A549 (cell line): ENCODE results near the gene RAP1GDS1.

Experiments used
- CEBPB ChIP-seq, 2 experiments: fragments of >200 bp in 1 of 2; sonication (Bioruptor Twin) in 1 of 2; formaldehyde crosslinking in 1 of 2; IDR thresholded peaks; 2 replicates each; pipeline ENCODE4 v1.6.1; 2012 to 2016
- EP300 ChIP-seq, 2 experiments: fragments of >200 bp; sonication (Bioruptor Twin); formaldehyde crosslinking; IDR thresholded peaks; 2 replicates in 1 of 2; 3 replicates in 1 of 2; pipeline ENCODE4 v1.6.1; 2016 to 2017
- HDAC2 ChIP-seq: fragments of 200-600 bp; sonication (generic); IDR thresholded peaks from 2 replicates; pipeline ENCODE4 v1.6.1; 2016
- JUN ChIP-seq, 2 experiments: fragments of >200 bp; sonication (Bioruptor Twin); formaldehyde crosslinking; IDR thresholded peaks; 2 replicates in 1 of 2; 3 replicates in 1 of 2; pipeline ENCODE4 v1.6.1; 2016 to 2017
- MAZ ChIP-seq: fragments of 150-350 bp; IDR thresholded peaks from 2 replicates; pipeline ENCODE4 v1.6.1; 2014; ENCODE audit warnings: antibody characterized with exemption, low read depth, low read length, borderline replicate concordance
- PHF8 ChIP-seq: fragments of 200-600 bp; sonication (generic); IDR thresholded peaks from 2 replicates; pipeline ENCODE4 v1.6.1; 2016; ENCODE audit warnings: low read depth, mild to moderate bottlenecking, antibody characterized with exemption, moderate library complexity, borderline replicate concordance
- POLR2A ChIP-seq: IDR thresholded peaks from 2 replicates; pipeline ENCODE4 v1.6.1; 2012; ENCODE audit warnings: mild to moderate bottlenecking, low read length
- RAD21 ChIP-seq, 2 experiments: fragments of >200 bp in 1 of 2; sonication (Bioruptor Twin) in 1 of 2; formaldehyde crosslinking in 1 of 2; IDR thresholded peaks in 1 of 2; conservative IDR thresholded peaks in 1 of 2; 2 replicates in 1 of 2; 3 replicates in 1 of 2; pipeline ENCODE4 v1.6.1; 2012 to 2018; ENCODE audit warnings: inconsistent platforms in 1 of 2
- RNF2 ChIP-seq: fragments of 200-600 bp; sonication (generic); IDR thresholded peaks from 2 replicates; pipeline ENCODE4 v1.6.1; 2016; ENCODE audit warnings: low read depth, mild to moderate bottlenecking, antibody characterized with exemption, moderate library complexity, borderline replicate concordance
- ZFP36 ChIP-seq: fragments of 450-650 bp; IDR thresholded peaks from 2 replicates; pipeline ENCODE4 v1.6.1; 2014; ENCODE audit warnings: borderline replicate concordance; ENCODE audit not compliant: partially characterized antibody
- ZSCAN20 ChIP-seq: fragments of 250-450 bp; sonication (Bioruptor Pico); IDR thresholded peaks from 2 replicates; pipeline ENCODE4 v1.8.0; 2022; ENCODE audit warnings: mild to moderate bottlenecking, moderate library complexity
- TF ChIP-seq, protein P1 (sequence below): fragments of >200 bp; sonication (Bioruptor Twin); formaldehyde crosslinking; IDR thresholded peaks from 3 replicates; pipeline ENCODE4 v1.5.1; 2016
- TF ChIP-seq, protein P2 (sequence below): fragments of 200-600 bp; sonication (generic); IDR thresholded peaks from 2 replicates; pipeline ENCODE4 v1.6.1; 2016; ENCODE audit warnings: antibody characterized with exemption, mild to moderate bottlenecking, moderate library complexity
- TF ChIP-seq, protein P3 (sequence below): IDR thresholded peaks from 2 replicates; pipeline ENCODE4 v1.6.1; 2012

DNA sequence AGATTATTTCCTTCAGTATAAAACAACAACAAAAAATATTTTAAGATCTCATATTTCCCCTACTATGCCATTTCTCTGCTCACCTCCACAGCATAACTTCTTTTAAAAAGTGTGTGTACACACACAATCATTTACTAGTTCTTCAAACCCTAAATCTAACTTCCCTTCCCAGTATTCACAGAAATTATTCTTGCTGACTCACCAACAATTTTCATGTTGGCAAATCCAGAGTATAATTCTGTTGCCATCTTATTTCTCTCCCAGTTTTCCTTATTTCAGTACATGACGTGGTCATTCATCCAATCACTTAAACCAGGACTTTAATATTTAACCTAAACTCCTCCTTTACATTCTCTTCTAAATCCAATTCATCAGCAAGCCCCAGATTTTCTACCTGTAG lies 11.4 kb upstream of the RAP1GDS1 start:
- TF ChIP-seq ZFP36 (no peak), RAD21 (conservative IDR thresholded peaks at IDR 0.05 in 1 of 2, IDR thresholded peaks at IDR 0.05 in 1 of 2) (no peak), CEBPB (IDR thresholded peaks at IDR 0.05) (no peak), POLR2A (no peak), MAZ (no peak), JUN (IDR thresholded peaks at IDR 0.05) (no peak), HDAC2 (no peak), PHF8 (no peak), EP300 (IDR thresholded peaks at IDR 0.05) (no peak), RNF2 (no peak), ZSCAN20 (no peak)
- TF ChIP-seq, protein P1, sequence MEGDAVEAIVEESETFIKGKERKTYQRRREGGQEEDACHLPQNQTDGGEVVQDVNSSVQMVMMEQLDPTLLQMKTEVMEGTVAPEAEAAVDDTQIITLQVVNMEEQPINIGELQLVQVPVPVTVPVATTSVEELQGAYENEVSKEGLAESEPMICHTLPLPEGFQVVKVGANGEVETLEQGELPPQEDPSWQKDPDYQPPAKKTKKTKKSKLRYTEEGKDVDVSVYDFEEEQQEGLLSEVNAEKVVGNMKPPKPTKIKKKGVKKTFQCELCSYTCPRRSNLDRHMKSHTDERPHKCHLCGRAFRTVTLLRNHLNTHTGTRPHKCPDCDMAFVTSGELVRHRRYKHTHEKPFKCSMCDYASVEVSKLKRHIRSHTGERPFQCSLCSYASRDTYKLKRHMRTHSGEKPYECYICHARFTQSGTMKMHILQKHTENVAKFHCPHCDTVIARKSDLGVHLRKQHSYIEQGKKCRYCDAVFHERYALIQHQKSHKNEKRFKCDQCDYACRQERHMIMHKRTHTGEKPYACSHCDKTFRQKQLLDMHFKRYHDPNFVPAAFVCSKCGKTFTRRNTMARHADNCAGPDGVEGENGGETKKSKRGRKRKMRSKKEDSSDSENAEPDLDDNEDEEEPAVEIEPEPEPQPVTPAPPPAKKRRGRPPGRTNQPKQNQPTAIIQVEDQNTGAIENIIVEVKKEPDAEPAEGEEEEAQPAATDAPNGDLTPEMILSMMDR: no peak
- TF ChIP-seq, protein P2, sequence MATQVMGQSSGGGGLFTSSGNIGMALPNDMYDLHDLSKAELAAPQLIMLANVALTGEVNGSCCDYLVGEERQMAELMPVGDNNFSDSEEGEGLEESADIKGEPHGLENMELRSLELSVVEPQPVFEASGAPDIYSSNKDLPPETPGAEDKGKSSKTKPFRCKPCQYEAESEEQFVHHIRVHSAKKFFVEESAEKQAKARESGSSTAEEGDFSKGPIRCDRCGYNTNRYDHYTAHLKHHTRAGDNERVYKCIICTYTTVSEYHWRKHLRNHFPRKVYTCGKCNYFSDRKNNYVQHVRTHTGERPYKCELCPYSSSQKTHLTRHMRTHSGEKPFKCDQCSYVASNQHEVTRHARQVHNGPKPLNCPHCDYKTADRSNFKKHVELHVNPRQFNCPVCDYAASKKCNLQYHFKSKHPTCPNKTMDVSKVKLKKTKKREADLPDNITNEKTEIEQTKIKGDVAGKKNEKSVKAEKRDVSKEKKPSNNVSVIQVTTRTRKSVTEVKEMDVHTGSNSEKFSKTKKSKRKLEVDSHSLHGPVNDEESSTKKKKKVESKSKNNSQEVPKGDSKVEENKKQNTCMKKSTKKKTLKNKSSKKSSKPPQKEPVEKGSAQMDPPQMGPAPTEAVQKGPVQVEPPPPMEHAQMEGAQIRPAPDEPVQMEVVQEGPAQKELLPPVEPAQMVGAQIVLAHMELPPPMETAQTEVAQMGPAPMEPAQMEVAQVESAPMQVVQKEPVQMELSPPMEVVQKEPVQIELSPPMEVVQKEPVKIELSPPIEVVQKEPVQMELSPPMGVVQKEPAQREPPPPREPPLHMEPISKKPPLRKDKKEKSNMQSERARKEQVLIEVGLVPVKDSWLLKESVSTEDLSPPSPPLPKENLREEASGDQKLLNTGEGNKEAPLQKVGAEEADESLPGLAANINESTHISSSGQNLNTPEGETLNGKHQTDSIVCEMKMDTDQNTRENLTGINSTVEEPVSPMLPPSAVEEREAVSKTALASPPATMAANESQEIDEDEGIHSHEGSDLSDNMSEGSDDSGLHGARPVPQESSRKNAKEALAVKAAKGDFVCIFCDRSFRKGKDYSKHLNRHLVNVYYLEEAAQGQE: no peak
- TF ChIP-seq, protein P3, sequence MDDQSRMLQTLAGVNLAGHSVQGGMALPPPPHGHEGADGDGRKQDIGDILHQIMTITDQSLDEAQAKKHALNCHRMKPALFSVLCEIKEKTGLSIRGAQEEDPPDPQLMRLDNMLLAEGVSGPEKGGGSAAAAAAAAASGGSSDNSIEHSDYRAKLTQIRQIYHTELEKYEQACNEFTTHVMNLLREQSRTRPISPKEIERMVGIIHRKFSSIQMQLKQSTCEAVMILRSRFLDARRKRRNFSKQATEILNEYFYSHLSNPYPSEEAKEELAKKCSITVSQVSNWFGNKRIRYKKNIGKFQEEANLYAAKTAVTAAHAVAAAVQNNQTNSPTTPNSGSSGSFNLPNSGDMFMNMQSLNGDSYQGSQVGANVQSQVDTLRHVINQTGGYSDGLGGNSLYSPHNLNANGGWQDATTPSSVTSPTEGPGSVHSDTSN: no peak
